Fibroblast of lung (primary cell): ENCODE data around the gene ZDHHC11.
"Not testable (repeated sequence)": the region's sequence is repeated elsewhere in the genome, so short reads cannot be mapped to it uniquely, and the experiment has no call there.

ENCODE experiments used
- EZH2 ChIP-seq: IDR thresholded peaks from 2 replicates; pipeline ENCODE4 v1.5.1; 2012; ENCODE audit warnings: low read length, control low read depth, mild to moderate bottlenecking; ENCODE audit errors: missing control alignments
- TF ChIP-seq, protein P1 (sequence below), 2 donors: IDR thresholded peaks in 1 of 2; conservative IDR thresholded peaks in 1 of 2; 1 replicate in 1 of 2; 2 replicates in 1 of 2; pipeline ENCODE4 v1.5.1; 2011 to 2012; ENCODE audit warnings: low read length in 2 of 2, control low read depth in 1 of 2, inconsistent platforms in 1 of 2, low read depth in 1 of 2, mild to moderate bottlenecking in 1 of 2

DNA sequence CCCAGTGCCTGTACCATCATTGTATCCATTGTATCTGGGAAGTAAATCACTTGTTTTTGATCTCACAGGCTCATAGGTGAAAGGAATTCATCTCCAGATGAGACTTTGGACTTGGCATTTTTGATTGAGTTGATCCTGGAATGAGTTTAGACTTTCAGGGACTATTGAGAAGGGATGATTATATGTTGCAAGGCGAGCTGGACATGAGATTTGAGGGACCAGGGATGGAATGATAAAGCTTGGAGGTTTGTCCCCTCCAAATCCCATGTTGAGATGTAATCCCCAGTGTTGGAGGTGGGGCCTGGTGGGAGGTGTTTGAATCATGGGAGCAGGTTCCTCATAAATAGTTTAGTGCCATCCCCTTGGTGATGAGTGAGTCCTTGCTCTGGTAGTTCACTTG is 55.8 kb downstream of the ZDHHC11 start:
- TF ChIP-seq, protein P1, sequence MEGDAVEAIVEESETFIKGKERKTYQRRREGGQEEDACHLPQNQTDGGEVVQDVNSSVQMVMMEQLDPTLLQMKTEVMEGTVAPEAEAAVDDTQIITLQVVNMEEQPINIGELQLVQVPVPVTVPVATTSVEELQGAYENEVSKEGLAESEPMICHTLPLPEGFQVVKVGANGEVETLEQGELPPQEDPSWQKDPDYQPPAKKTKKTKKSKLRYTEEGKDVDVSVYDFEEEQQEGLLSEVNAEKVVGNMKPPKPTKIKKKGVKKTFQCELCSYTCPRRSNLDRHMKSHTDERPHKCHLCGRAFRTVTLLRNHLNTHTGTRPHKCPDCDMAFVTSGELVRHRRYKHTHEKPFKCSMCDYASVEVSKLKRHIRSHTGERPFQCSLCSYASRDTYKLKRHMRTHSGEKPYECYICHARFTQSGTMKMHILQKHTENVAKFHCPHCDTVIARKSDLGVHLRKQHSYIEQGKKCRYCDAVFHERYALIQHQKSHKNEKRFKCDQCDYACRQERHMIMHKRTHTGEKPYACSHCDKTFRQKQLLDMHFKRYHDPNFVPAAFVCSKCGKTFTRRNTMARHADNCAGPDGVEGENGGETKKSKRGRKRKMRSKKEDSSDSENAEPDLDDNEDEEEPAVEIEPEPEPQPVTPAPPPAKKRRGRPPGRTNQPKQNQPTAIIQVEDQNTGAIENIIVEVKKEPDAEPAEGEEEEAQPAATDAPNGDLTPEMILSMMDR (conservative IDR thresholded peaks at IDR 0.05 in 1 of 2, IDR thresholded peaks at IDR 0.05 in 1 of 2; ENCODE audit: low read depth in 1 of 2, low read length in 2 of 2): not testable (repeated sequence)
- not testable (repeated sequence) for TF ChIP-seq EZH2
